GM12878 (cell line): Measurements from ENCODE around the gene HMCES. TPM values are rescaled to one million over a fixed set of nuclear protein-coding genes. Genes with fewer than 3 reads are reported as not detected.
A peak's percentile ranks its signal among the peaks of the same experiment; 100 is the strongest.

Experiments
- BRCA1 ChIP-seq: IDR thresholded peaks from 2 replicates; pipeline ENCODE4 v1.6.1; 2011; ENCODE audit warnings: low read depth, low read length, improper control_type of control experiment
- CBX5 ChIP-seq: sonication (generic); IDR thresholded peaks from 2 replicates; pipeline ENCODE4 v1.6.1; 2016; ENCODE audit warnings: low read depth, moderate library complexity, mild to moderate bottlenecking, inconsistent platforms
- CHD4 ChIP-seq: fragments of 200-600 bp; sonication (generic); IDR thresholded peaks from 2 replicates; pipeline ENCODE4 v1.6.1; 2016; ENCODE audit warnings: mild to moderate bottlenecking
- CREM ChIP-seq: IDR thresholded peaks from 2 replicates; pipeline ENCODE4 v1.6.1; 2014; ENCODE audit warnings: antibody characterized with exemption, low read depth
- CUX1 ChIP-seq: IDR thresholded peaks from 2 replicates; pipeline ENCODE4 v1.6.1; 2012; ENCODE audit warnings: improper control_type of control experiment, low read depth, low read length; ENCODE audit not compliant: insufficient replicate concordance
- EGR1 ChIP-seq, 2 experiments: IDR thresholded peaks; 1 replicate in 1 of 2; 2 replicates in 1 of 2; pipeline ENCODE4 v1.6.1; 2011 to 2012; ENCODE audit warnings: low read depth in 2 of 2, low read length in 2 of 2, borderline replicate concordance in 1 of 2, mild to moderate bottlenecking in 1 of 2, moderate library complexity in 1 of 2
- ELK1 ChIP-seq: IDR thresholded peaks from 2 replicates; pipeline ENCODE4 v1.6.1; 2012; ENCODE audit warnings: low read depth, low read length, improper control_type of control experiment
- KDM1A ChIP-seq: fragments of 200-600 bp; sonication (generic); IDR thresholded peaks from 2 replicates; pipeline ENCODE4 v1.6.1; 2016; ENCODE audit warnings: borderline replicate concordance
- MEF2B ChIP-seq: fragments of 450-650 bp; IDR thresholded peaks from 2 replicates; pipeline ENCODE4 v1.6.1; 2018; ENCODE audit warnings: mild to moderate bottlenecking, moderate library complexity; ENCODE audit not compliant: partially characterized antibody, poor library complexity, severe bottlenecking
- MYB ChIP-seq: fragments of 150-350 bp; IDR thresholded peaks from 2 replicates; pipeline ENCODE4 v1.6.1; 2014; ENCODE audit warnings: mild to moderate bottlenecking, low read depth, low read length, borderline replicate concordance
- NFYA ChIP-seq: IDR thresholded peaks from 2 replicates; pipeline ENCODE4 v1.6.1; 2011; ENCODE audit warnings: low read depth, mild to moderate bottlenecking, low read length, improper control_type of control experiment, borderline replicate concordance
- NKRF ChIP-seq: fragments of 450-650 bp; conservative IDR thresholded peaks from 2 replicates; pipeline ENCODE4 v1.6.1; 2017; ENCODE audit warnings: mild to moderate bottlenecking, moderate library complexity
- RB1 ChIP-seq: fragments of 450-650 bp; formaldehyde crosslinking; IDR thresholded peaks from 2 replicates; pipeline ENCODE4 v1.6.1; 2017; ENCODE audit warnings: mild to moderate bottlenecking, borderline replicate concordance
- RBBP5 ChIP-seq: fragments of 200-600 bp; sonication (generic); conservative IDR thresholded peaks from 2 replicates; pipeline ENCODE4 v1.6.1; 2016
- STAT1 ChIP-seq: fragments of 450-650 bp; conservative IDR thresholded peaks from 2 replicates; pipeline ENCODE4 v1.6.1; 2014; ENCODE audit warnings: antibody characterized with exemption, mild to moderate bottlenecking
- TCF3 ChIP-seq: IDR thresholded peaks from 2 replicates; pipeline ENCODE4 v1.6.1; 2012; ENCODE audit warnings: low read depth, mild to moderate bottlenecking, low read length, borderline replicate concordance; ENCODE audit not compliant: insufficient read depth
- USF2 ChIP-seq: IDR thresholded peaks from 2 replicates; pipeline ENCODE4 v1.6.1; 2011; ENCODE audit warnings: low read depth, low read length, improper control_type of control experiment, borderline replicate concordance
- ZBTB33 ChIP-seq: fragments of 450-650 bp; IDR thresholded peaks from 2 replicates; pipeline ENCODE4 v1.6.1; 2017; ENCODE audit warnings: mild to moderate bottlenecking
- ZNF622 ChIP-seq: fragments of 450-650 bp; IDR thresholded peaks from 2 replicates; pipeline ENCODE4 v1.6.1; 2017; ENCODE audit warnings: mild to moderate bottlenecking, inconsistent platforms
- polyA plus RNA-seq, 11 experiments: library from polyadenylated mRNA; depleted of rRNA in 4 of 11; unstranded in 6 of 11; stranded (reverse) in 5 of 11; fragments of >200 nt; fragmentation: Nextera tagmentation in 4 of 11; fragmentation: Illumina TruSeq in 1 of 11; extraction: Ambion mirVana in 4 of 11; extraction: Trizol in 1 of 11; gene quantifications; 1 replicate in 1 of 11; 2 replicates in 10 of 11; pipeline versions ENCODE4 v1.2.1 to v1.2.3, GENCODE V29; 2011 to 2016; ENCODE audit warnings: inconsistent platforms in 2 of 11, missing spikeins in 2 of 11, low read depth in 1 of 11
- total RNA-seq, 4 experiments: library from RNA; depleted of rRNA in 3 of 4; stranded (reverse); fragments of >200 nt in 3 of 4; fragmentation: Illumina TruSeq in 1 of 4; extraction: Trizol in 1 of 4; gene quantifications; 2 replicates each; pipeline versions ENCODE4 v1.2.1 to v1.2.3, GENCODE V29; 2013 to 2021

HMCES gene
- total and polyA plus RNA-seq, 10 of the 15 experiments (the other 5 are each of a cell fraction or from before 2014, with no cell fraction given) = 12.4 to 49.8 (median 27.0) TPM

GRCh38 chr3:129282727-129283327, 4.2 kb downstream of the HMCES start (continued):
- TF ChIP-seq NFYA = no peak
- TF ChIP-seq CREM = peak; percentile 93
- TF ChIP-seq BRCA1 = no peak
- peak; percentile 92 for TF ChIP-seq MEF2B
- TF ChIP-seq EGR1 (IDR thresholded peaks at IDR 0.05; ENCODE audit: borderline replicate concordance in 1 of 2, low read depth in 2 of 2, low read length in 2 of 2) = no peak
- no peak for TF ChIP-seq KDM1A
- no peak for TF ChIP-seq RBBP5
- peak; percentile 22 for TF ChIP-seq CUX1
- no peak for TF ChIP-seq ZNF622
- TF ChIP-seq CBX5 = no peak
- TF ChIP-seq CHD4 = no peak
- TF ChIP-seq ELK1 = no peak
- no peak for TF ChIP-seq STAT1
- no peak for TF ChIP-seq USF2
- no peak for TF ChIP-seq MYB
- peak; percentile 94; the same call in 1 of the 2 replicates for TF ChIP-seq TCF3
- TF ChIP-seq ZBTB33 = no peak
- no peak for TF ChIP-seq RB1
- TF ChIP-seq NKRF = no peak
